ENCODE data around the gene CPT1A.

- TF ChIP-seq EZH2 (IDR thresholded peaks at IDR 0.05; ENCODE audit: insufficient read depth, poor library complexity, severe bottlenecking) (no peak), EZH2phosphoT487 (IDR thresholded peaks at IDR 0.05; ENCODE audit: insufficient read depth, low read depth) (no peak)
These were observed 16.1 kb downstream of the CPT1A start for GRCh38 chr11:68825571-68825970.
